HG03135 (cell line): ENCODE measurements around the gene SCFD2.

ENCODE experiments used
- ATAC-seq: cut with Tn5 transposase; IDR thresholded peaks from one replicate; pipeline ENCODE4 v1.9.1; 2021; ENCODE audit warnings: mild to moderate bottlenecking, moderate library complexity; ENCODE audit not compliant: unreplicated experiment

The SCFD2 gene

GRCh38 chr4:53118676-53119075 is 247.2 kb downstream of the SCFD2 start:
- ATAC-seq = no peak

GRCh38 chr4:53116954-53117353 is 248.9 kb downstream of the SCFD2 start:
- no peak for ATAC-seq

GRCh38 chr4:53113431-53114225 is 252.2 kb downstream of the SCFD2 start:
- no peak for ATAC-seq

GRCh38 chr4:53105313-53105712 is 260.5 kb downstream of the SCFD2 start:
- ATAC-seq = no peak

- no peak for ATAC-seq
Observed at GRCh38 chr4:53103481-53103880, 262.4 kb downstream of the SCFD2 start.

- no peak for ATAC-seq
Observed at GRCh38 chr4:53101191-53101581, 264.7 kb downstream of the SCFD2 start.

- ATAC-seq = no peak
Observed at GRCh38 chr4:53100501-53101190, 265.2 kb downstream of the SCFD2 start.

- no peak for ATAC-seq
Observed at GRCh38 chr4:53098681-53099121, 267.2 kb downstream of the SCFD2 start.

GRCh38 chr4:53094040-53094439 is 271.8 kb downstream of the SCFD2 start:
- no peak for ATAC-seq

GRCh38 chr4:53089936-53090729 is 275.7 kb downstream of the SCFD2 start:
- no peak for ATAC-seq

GRCh38 chr4:53088152-53088551 is 277.7 kb downstream of the SCFD2 start:
- ATAC-seq = no peak

GRCh38 chr4:53076374-53076958 is 289.4 kb downstream of the SCFD2 start:
- no peak for ATAC-seq

GRCh38 chr4:53075162-53075785 is 290.6 kb downstream of the SCFD2 start:
- ATAC-seq = no peak

- ATAC-seq = no peak
Observed at GRCh38 chr4:53068755-53069330, 297.0 kb downstream of the SCFD2 start.

GRCh38 chr4:53067125-53067802 is 298.6 kb downstream of the SCFD2 start:
- no peak for ATAC-seq

- ATAC-seq = no peak
Observed at GRCh38 chr4:53066155-53066554, 299.7 kb downstream of the SCFD2 start.

GRCh38 chr4:53064609-53065008 is 301.3 kb downstream of the SCFD2 start:
- no peak for ATAC-seq

GRCh38 chr4:53061091-53061850 is 304.6 kb downstream of the SCFD2 start:
- ATAC-seq = no peak

GRCh38 chr4:53060278-53060677 is 305.6 kb downstream of the SCFD2 start:
- ATAC-seq = no peak
